B cell (primary cell): ENCODE results near the gene DHX40. TPM values are rescaled to one million over a fixed set of nuclear protein-coding genes. Genes with fewer than 3 reads are reported as not detected.
A peak's percentile ranks its signal among the peaks of the same experiment; 100 is the strongest.

Experiments
- ATAC-seq: fragments of 200-7000 bp; cut with Tn5 transposase; one replicate; pipeline ENCODE4 v1.10.0; 2021; ENCODE audit warnings: low read depth, mild to moderate bottlenecking, moderate number of reproducible peaks, moderate library complexity
- CTCF ChIA-PET: fragments of 350-600 bp; sonication (Branson Sonifier 250); formaldehyde crosslinking; loops from one replicate; lab custom pipeline; 2021; ENCODE audit warnings: antibody characterized with exemption, inconsistent platforms; lab: Charles Lee
- POLR2A ChIA-PET: fragments of 350-600 bp; sonication (Branson Sonifier 250); formaldehyde crosslinking; loops from one replicate; lab custom pipeline; 2021; ENCODE audit warnings: antibody characterized with exemption; lab: Charles Lee
- DNase-seq: peaks from one replicate; pipeline ENCODE4 v3.0.0; 2013
- H2AFZ ChIP-seq: 2 replicates; pipeline ENCODE4 v1.6.1; 2012; ENCODE audit warnings: mild to moderate bottlenecking, low read depth, low read length; ENCODE audit not compliant: insufficient read depth, poor library complexity, severe bottlenecking
- H3K27ac ChIP-seq, 2 donors: 1 replicate in 1 of 2; 2 replicates in 1 of 2; pipeline ENCODE4 v1.5.1; 2012 to 2013; ENCODE audit warnings: low read length in 2 of 2, mild to moderate bottlenecking in 2 of 2, moderate library complexity in 1 of 2
- H3K27me3 ChIP-seq, 4 experiments: fragments of 200-600 bp in 1 of 4; sonication (generic) in 1 of 4; replicated peaks in 1 of 4; 1 replicate in 2 of 4; 2 replicates in 2 of 4; pipeline versions ENCODE4 v1.6.1 to v1.7.0; 2013 to 2016; ENCODE audit warnings: low read length in 3 of 4, mild to moderate bottlenecking in 2 of 4, mixed read lengths in 1 of 4, moderate library complexity in 1 of 4; ENCODE audit not compliant: insufficient read depth in 4 of 4, control insufficient read depth in 3 of 4; ENCODE audit errors: control extremely low read depth in 1 of 4
- H3K36me3 ChIP-seq, 2 experiments: replicated peaks in 1 of 2; 1 replicate in 1 of 2; 2 replicates in 1 of 2; pipeline versions ENCODE4 v1.6.1 to v1.7.1; 2013; ENCODE audit warnings: low read length in 1 of 2; ENCODE audit not compliant: insufficient read depth in 2 of 2, control insufficient read depth in 1 of 2; ENCODE audit errors: control extremely low read depth in 1 of 2, extremely low read depth in 1 of 2
- H3K4me1 ChIP-seq, 2 donors: fragments of 200-600 bp in 1 of 2; sonication (generic) in 1 of 2; 1 replicate in 1 of 2; 2 replicates in 1 of 2; pipeline versions ENCODE4 v1.5.1 to v1.6.1; 2013 to 2017; ENCODE audit warnings: low read length in 2 of 2; ENCODE audit not compliant: control insufficient read depth in 2 of 2, insufficient read depth in 2 of 2
- H3K4me2 ChIP-seq: replicated peaks from 2 replicates; pipeline ENCODE3; 2012; ENCODE audit warnings: mild to moderate bottlenecking, low read depth, low read length; ENCODE audit not compliant: poor library complexity, severe bottlenecking
- H3K4me3 ChIP-seq, 5 experiments: fragments of 200-600 bp in 1 of 5; sonication (generic) in 1 of 5; 1 replicate in 3 of 5; 2 replicates in 2 of 5; pipeline versions ENCODE4 v1.5.1 to v1.7.0; 2011 to 2016; ENCODE audit warnings: low read length in 4 of 5, mild to moderate bottlenecking in 4 of 5, low read depth in 2 of 5, control low read depth in 1 of 5, moderate library complexity in 1 of 5; ENCODE audit not compliant: insufficient read depth in 1 of 5; ENCODE audit errors: control extremely low read depth in 1 of 5, extremely low read depth in 1 of 5
- H3K79me2 ChIP-seq: fragments of 200-600 bp; sonication (generic); one replicate; pipeline ENCODE4 v1.6.0; 2016; ENCODE audit warnings: low read length; ENCODE audit not compliant: control insufficient read depth, insufficient read depth
- H3K9ac ChIP-seq: fragments of 200-600 bp; sonication (generic); 2 replicates; pipeline ENCODE4 v1.6.1; 2017; ENCODE audit warnings: mild to moderate bottlenecking, low read length, moderate library complexity
- H3K9me3 ChIP-seq, 3 donors: one replicate each; pipeline versions ENCODE4 v1.6.1 to v1.7.1; 2013; ENCODE audit warnings: low read length in 2 of 3; ENCODE audit not compliant: control insufficient read depth in 2 of 3, insufficient read depth in 1 of 3; ENCODE audit errors: control extremely low read depth in 1 of 3
- H4K20me1 ChIP-seq: 2 replicates; pipeline ENCODE4 v1.6.0; 2012; ENCODE audit warnings: mild to moderate bottlenecking, low read length; ENCODE audit not compliant: insufficient read depth, control insufficient read depth, poor library complexity, severe bottlenecking
- H3K27ac Mint-ChIP-seq: one replicate; pipeline ENCODE4 v1.8.0; 2021; ENCODE audit warnings: mixed read lengths
- H3K27me3 Mint-ChIP-seq: one replicate; pipeline ENCODE4 v1.8.0; 2021; ENCODE audit warnings: mixed read lengths
- H3K4me1 Mint-ChIP-seq: one replicate; pipeline ENCODE4 v1.8.0; 2021; ENCODE audit warnings: mixed read lengths
- H3K4me3 Mint-ChIP-seq: one replicate; pipeline ENCODE4 v1.8.0; 2021; ENCODE audit warnings: mixed read lengths
- H3K9me3 Mint-ChIP-seq: one replicate; pipeline ENCODE4 v1.8.0; 2022; ENCODE audit warnings: mixed read lengths; ENCODE audit not compliant: insufficient read depth
- CTCF ChIP-seq: fragments of 200-600 bp; IDR thresholded peaks from one replicate; pipeline ENCODE4 v1.8.0; 2022; ENCODE audit warnings: antibody characterized with exemption, mild to moderate bottlenecking
- EZH2 ChIP-seq: IDR thresholded peaks from 2 replicates; pipeline ENCODE4 v1.6.1; 2012; ENCODE audit warnings: borderline replicate concordance, low read depth, mild to moderate bottlenecking, moderate library complexity, low read length; ENCODE audit not compliant: insufficient read depth, poor library complexity, severe bottlenecking
- WGBS: methylation state at CpG from one replicate; pipeline ENCODE4 v1.1.5; 2013; ENCODE audit warnings: missing lambda C conversion rate; ENCODE audit not compliant: insufficient coverage; 5-methylcytosine and 5-hydroxymethylcytosine counted together
- intact Hi-C: fragments of 100-400 bp; cut with micrococcal nuclease; formaldehyde crosslinking; loops from one replicate; pipeline ENCODE4 v1.10.0; 2022
- polyA plus RNA-seq: library from polyadenylated mRNA; depleted of rRNA; stranded (reverse); fragments of >200 nt; gene quantifications from 2 replicates; pipeline ENCODE4 v1.2.3, GENCODE V29; 2012
- total RNA-seq, 2 donors: library from RNA; stranded (reverse); fragments of 120-200 nt in 1 of 2; gene quantifications; 1 replicate in 1 of 2; 2 replicates in 1 of 2; pipeline versions ENCODE4 v1.2.3 to v1.2.4, GENCODE V29; 2013 to 2022

Gene DHX40
- total and polyA plus RNA-seq, 2 donors (not counting 1 experiment from before 2014, with no cell fraction given) = 10.4 to 28.7 TPM

GRCh38 chr17:59637611-59638310 is 72.4 kb downstream of the DHX40 start:
- no peaks in the 10 kb centered on the region for H3K36me3 ChIP-seq
- Mint-ChIP-seq H3K9me3 (no peaks in the 10 kb centered on the region), H3K4me3 (no peak overlapping the region), H3K27me3 (no peaks in the 10 kb centered on the region), H3K4me1 (peaks cover 74% of the 10 kb centered on the region), H3K27ac (peak overlapping the region; percentile 37)
- H3K27ac ChIP-seq = no peak overlapping the region
- TF ChIP-seq CTCF = no peak
- intact Hi-C loops = no loop called here
- no CpG with 5 or more reads among the region's 1 CpG for WGBS
- H3K79me2 ChIP-seq = peaks cover 93% of the 10 kb centered on the region
- H3K9ac ChIP-seq = no peak overlapping the region
- no peak overlapping the region for H3K4me2 ChIP-seq
- H3K4me3 ChIP-seq = no peak overlapping the region
- H3K9me3 ChIP-seq = no peaks in the 10 kb centered on the region
- POLR2A ChIA-PET = interaction anchor here (0.6 kb wide), 1 partner anchor 23 kb away, joined by 7 read pairs; no protein-coding TSS in a partner anchor
- no peaks in the 10 kb centered on the region for H3K27me3 ChIP-seq
- peaks cover 72% of the 10 kb centered on the region for H4K20me1 ChIP-seq
- peaks cover 39 to 46% of the 10 kb centered on the region in 2 donors for H3K4me1 ChIP-seq
- no peak overlapping the region for H2AFZ ChIP-seq
- ATAC-seq (no peak), DNase-seq (no peak)
- CTCF ChIA-PET = interaction anchor here (0.7 kb wide), 1 partner anchor 996 kb away, joined by 4 read pairs; no protein-coding TSS in a partner anchor

- Histone ChIP-seq H3K9me3 (no peaks in the 10 kb centered on the region), H3K4me3 (no peak overlapping the region), H3K27ac (no peak overlapping the region), H4K20me1 (peaks cover 65% of the 10 kb centered on the region), H3K36me3 (no peaks in the 10 kb centered on the region), H3K79me2 (peaks cover 93% of the 10 kb centered on the region), H3K27me3 (no peaks in the 10 kb centered on the region), H3K9ac (no peak overlapping the region), H2AFZ (no peak overlapping the region), H3K4me1 (peaks cover 46 to 47% of the 10 kb centered on the region in 2 donors), H3K4me2 (no peak overlapping the region)
- Mint-ChIP-seq H3K4me1 (peaks cover 75% of the 10 kb centered on the region), H3K9me3 (no peaks in the 10 kb centered on the region), H3K27me3 (no peaks in the 10 kb centered on the region), H3K4me3 (no peak overlapping the region), H3K27ac (no peak overlapping the region)
- WGBS = 95% methylated on average over 6 of the region's 10 CpGs
- ChIA-PET CTCF (no interaction called here), POLR2A (interaction anchor here (0.6 kb wide), 1 partner anchor 24 kb away, joined by 7 read pairs; no protein-coding TSS in a partner anchor)
- no peak for TF ChIP-seq EZH2
- TF ChIP-seq CTCF = no peak
- DNase-seq = no peak
- intact Hi-C loops = no loop called here
- no peak for ATAC-seq
Observed at GRCh38 chr17:59638553-59638952, 73.1 kb downstream of the DHX40 start.
